HG03460 (cell line): Measurements from ENCODE around the gene NANOS3.

Experiments
- ATAC-seq: cut with Tn5 transposase; IDR thresholded peaks from one replicate; pipeline ENCODE4 v1.9.1; 2021; ENCODE audit not compliant: unreplicated experiment

The NANOS3 gene

DNA sequence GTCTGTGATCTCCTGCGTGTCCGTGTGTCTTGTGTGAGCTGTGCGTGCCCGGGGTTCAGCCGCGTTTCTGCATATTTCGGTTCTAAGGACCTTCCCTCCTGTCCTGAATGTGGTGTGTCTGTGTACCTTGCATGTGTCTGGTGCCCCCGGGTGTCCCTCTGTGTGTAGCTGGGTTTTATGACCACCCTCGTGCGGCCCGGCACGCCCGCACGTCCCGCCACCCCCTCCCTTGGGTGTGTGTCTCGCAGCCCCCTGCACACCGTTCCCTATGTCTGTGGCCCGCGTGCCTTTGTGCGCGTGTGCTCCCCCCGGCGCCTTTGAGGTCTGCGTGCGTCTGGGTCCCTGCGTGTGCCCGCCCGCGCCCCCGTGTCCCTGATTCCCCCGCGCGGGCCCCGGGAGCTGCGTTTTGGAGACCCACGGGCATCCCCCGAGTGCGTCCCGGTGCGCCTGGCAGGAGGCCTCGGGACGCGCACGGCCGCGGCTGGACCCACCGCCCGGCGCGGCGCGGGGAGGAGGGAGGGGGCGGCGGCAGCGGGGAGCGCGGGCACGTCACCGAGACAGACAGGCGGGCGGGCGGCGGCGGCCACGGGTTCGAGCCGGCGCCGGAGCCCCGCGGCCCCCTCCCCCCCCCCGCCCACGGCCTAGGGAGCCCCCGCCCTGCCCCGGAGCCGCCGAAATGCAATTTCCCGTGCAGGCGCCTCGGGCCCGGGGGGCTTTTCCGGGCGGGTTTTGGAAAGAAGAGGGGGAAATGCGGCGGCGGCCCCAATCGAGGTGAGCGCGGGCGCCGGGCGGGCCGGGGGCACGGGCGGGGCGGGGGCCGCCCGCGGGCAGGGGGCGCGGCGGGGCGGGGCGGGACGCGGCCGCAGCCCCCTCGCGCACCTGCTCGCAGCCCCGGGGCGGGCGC, 12.0 kb upstream of the NANOS3 start:
- no peak for ATAC-seq

DNA sequence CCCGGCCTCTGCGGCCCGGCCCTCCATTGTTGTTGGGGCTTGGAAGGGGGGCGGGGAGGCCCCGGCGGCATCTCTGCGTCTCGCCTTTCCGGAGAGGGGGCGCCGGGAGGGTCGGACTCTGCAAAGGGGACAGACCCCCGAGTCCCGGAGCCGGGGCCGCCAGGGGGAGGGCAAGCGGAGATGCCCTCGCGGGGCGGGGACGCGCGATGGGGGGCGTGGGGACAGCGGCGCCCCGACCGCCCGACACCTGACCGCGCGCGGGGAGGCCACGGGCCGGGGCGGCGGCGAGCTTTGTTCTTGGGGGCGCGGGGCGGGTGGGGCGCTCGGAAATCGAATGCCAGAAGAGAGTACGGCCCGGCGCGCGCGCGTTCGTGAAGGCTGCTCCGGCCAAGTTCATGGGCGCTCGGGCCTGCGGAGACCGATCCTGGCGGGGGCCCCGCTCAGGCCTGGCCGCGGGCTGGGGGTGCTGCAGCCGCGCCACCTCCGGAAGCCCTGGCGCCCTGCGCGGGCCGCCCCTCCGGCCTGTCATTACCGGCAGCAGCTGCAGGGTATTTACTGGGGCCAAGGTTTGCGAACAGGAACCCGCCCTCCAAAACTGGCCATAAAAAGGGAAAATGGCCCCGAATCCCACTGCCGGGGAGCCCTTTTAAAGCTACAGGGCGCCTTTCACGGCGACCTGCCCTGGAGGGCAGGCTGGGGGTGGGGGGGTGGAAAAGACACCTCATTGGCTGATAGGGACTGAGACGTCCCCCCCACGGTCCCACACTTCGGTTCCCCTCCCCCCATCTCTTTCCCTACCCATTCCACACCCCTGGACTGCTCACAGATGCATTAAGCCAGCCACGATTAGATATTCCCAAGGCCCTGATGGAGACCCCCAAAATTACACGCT, 11.1 kb upstream of the NANOS3 start:
- ATAC-seq = no peak

DNA sequence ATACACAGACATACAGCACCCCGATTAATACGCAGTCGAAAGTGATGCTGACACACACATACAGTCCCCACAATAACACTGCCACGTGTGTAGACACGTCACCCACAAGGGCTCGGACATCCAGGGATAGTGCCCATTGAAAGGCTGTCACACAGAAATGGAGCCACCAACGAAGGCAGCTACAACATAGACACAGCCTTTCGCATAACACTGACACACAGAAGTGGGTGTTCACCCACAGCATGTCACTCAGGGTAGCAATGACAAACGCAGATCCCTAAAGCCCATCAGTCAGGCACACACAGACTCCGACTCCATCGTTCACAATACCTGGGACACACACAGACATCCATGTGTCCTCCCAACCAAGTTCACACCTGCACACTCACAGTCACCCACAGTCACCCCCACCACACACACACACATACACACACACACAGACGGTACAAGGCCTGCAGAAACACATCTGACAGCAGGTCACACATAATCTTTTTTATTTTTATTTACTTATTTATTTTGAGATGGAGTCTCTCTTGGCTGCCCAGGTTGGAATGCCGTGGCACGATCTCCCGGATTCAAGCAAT, 10.4 kb upstream of the NANOS3 start:
- ATAC-seq = no peak

DNA sequence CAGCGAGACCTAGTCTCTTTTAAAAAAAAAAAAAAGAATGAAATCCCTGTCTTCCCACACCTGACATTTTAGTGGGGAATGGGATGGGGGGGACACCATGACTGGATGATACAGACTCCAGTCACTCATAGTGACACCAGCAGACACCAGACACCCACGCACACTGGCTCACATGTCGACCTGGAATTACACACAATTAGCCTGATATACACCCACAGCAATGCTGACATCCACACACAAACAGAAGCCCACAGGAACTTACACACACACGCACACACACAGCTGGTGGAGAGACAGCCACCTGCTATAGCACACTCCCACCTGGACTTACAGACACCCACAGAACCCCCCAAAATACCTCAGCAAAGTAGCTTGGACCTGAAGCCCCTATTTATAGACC, 8.3 kb upstream of the NANOS3 start:
- ATAC-seq = no peak

DNA sequence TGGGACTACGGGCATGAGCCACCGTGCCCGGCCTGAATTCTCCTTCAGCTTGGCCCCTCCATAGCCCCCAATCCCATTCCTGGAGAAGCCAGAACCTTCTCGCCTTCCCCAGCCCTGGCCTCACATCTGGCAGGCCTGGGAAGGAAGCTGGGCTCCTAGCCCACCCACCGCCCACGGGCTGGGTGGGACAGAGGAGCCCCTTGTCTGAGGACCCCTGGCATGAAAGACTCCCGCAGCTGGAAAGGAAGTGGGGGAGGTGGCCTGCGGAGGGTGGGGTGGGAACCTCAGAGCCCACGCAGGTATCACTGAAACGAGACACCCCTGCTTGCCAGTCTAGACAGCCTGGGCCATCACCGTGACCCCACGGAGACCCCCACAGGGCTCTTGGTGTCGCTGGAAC, 7.7 kb upstream of the NANOS3 start:
- no peak for ATAC-seq

DNA sequence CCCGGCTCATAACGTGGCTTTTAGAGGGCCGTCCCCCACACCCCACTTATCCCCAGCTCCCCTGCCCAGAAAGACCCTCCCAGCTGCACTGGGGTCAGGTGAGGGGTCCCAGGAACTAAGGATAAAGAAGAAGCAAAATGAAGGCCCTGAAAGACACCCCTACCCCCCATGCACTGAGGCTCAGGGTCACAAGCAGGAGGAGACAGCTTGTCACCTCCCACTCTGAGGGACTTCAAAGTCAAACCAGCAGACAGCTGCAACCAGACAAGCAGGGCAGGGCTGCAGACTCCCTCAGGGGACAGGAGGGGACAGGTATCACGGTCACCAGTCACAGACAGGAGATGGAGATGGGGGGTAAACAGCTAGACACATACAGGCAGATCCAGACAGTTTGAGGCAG, 6.1 kb upstream of the NANOS3 start:
- no peak for ATAC-seq

DNA sequence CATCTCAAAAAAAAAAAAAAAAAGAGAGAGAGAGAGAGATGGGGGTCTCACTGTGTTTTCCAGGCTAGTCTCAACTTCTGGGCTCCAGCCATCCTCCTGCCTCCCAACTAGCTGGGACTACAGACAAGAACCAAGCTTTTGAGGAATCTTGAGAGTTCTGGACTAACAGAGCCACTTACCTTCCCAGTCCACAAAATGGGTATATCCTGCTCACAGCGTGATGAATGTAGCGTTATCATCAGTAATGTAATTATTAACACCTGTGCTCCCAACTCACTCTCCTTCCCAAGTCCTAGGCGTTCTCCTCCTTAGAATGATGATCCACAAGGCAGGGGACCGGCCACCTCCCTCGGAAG, 4.6 kb upstream of the NANOS3 start:
- no peak for ATAC-seq

DNA sequence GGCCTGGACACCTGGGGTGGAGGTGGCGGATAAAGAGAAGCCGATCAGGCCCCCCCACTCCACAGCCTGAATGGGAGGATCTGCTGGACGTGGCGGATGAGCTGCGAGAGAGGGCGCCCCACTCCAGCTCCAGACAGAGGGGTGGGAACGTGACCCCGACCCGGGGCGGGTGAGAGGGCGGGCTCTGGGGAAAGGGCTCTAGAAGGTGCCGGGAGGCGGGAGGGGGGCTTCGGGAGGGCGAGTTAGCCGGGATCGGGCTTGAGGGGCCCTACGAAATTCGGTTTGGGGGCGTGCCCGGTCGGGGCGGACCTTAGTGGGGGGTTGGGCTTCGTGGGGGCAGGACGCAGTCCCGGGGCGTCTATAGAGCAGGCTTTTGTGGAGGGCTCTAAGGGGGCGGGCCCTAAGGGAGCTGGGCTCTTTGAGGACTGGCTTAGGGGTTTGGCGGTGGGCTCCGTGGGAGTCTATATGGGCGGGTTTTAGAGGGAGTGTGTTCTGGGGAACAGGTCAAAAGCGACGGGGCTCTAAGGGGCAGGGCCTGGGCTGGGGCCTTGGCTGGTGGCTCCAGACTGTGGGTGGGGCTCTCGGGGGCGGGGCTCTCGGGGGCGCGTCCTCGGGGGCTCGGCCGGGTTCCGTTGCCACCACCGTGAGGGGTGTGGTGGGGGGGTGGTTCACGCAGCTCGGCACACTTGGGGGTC, 4.1 kb upstream of the NANOS3 start:
- no peak for ATAC-seq

DNA sequence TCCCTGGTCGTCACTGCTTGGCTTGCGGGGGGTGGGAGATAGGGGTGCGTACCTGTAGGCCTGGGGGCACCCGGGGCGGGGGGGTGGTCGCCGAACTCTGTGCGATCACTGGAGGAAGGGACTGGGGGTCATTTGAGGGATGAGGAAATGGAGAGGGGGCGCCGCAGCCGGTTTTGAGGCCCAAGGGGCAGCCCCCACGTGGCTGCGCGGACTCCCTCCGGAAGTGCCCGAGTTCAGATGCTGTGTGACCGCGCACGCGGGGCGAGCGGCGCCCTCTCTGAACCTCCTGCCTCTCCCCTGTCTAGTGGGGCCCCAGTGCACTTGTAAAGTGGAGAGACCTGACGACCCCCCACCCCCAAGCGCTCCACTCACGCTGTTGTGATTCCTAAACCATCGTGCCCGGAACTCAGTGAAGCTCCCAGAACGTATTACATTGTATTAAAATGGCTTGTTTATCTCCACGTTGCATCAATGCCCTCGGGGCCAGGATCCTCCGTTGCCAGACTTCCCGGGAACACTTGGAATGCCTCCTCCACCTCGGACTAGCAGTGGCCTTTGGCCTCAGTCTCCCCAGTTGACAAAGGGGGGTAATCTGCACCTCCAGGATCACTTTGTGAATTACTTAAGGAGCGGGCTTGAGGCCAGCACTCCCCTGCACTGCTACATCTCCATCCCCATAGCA, 3.0 kb upstream of the NANOS3 start:
- ATAC-seq = no peak

DNA sequence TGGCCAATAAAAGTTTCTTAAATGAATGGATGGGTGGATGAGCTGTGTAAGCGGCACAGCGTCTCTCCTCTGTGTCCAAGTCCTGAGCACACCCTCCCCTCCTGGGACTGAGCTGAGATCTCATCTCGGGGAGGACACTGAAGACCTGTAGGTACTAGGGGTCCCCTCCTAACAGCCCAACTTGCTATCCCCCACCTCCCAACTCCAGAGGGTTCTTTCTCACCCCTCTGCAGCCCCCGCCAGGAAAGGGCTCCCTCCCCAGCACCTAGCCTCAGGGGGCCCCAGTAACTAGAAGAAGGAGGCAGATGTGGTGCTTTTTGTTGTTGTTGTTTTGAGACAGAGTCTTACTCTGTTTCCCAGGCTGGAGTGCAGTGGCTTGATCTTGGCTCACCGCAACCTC, 1.1 kb upstream of the NANOS3 start:
- no peak for ATAC-seq

DNA sequence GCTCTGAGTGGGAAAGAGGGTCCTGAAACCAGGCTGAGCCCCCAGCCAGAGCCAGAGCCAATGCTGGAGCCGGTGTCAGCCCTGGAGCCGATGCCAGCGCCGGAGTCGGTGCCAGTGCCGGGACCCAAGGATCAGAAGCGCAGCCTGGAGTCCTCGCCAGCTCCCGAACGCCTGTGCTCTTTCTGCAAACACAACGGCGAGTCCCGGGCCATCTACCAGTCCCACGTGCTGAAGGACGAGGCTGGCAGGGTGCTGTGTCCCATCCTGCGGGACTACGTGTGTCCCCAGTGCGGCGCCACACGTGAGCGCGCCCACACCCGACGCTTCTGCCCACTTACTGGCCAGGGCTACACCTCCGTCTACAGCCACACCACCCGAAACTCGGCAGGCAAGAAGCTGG, 369 bp downstream of the NANOS3 start:
- ATAC-seq = no peak

DNA sequence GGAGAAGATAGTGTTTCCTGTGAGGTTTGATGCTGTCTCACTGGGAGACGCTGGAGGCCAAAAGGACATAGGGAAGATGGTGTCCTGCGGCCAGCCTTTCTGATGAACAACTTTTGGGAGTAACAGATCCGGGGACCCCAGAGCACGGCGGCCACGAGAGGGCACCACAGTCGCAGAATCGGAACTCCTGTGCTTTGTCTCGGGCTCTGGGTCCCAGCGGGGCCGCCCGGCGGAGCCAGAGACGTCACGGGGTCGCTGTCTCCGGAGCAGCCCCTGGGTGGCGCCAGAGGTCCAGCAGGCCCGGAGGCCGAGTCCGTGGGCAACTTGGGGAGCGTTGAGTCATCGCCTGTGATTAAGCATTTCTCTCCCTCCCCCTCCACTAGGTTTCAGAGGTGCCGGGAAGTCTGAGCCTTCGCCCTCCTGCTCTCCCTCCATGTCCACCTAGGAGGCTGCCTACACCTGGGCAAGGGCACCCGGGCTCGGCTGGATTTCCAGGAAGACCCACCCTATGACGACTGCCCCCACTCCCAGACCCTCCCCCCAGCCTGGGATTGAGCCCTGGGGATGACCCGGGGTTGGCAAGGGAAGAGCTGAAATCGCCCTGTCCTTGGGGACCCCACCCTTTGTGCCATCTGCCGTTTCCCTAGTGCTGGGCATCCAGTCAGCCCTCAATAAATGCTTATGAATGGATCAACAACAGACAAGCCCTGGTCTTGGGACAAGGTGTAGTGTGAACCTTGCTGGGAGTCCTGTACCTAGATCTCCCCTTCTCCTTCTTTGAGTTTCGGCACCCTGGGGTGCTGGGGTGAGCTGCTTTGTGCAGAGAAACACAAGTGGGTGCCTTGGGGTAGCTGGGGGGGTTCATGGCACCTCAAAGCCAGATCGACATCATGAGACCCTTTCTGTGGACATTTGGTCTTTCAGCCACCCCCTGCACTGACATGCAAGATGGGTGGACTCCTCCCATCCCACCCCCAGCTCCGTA, 3.4 kb downstream of the NANOS3 start:
- ATAC-seq = peak; percentile 72

DNA sequence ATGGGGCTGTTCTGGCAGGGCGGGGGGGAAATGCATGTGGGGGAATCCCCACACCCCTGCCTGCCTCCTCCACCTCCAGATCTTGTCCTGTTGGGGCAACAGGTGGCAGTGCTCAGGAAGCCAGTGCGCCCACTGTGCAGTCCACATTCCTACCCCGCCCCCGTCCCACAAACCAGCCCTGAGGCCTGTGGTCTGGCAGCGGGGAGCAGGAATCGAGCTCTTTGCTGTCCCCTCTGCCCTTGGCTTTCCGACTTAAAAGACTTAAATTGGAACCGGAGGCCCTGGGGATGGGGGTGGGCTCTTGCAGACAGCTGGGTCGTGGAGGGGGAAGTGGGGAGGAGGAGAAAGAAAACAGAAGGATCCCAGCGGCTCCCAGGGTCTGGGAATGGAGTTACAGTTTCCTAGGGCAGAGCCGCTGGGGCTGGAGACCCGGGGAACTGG, 4.3 kb downstream of the NANOS3 start:
- ATAC-seq = no peak

DNA sequence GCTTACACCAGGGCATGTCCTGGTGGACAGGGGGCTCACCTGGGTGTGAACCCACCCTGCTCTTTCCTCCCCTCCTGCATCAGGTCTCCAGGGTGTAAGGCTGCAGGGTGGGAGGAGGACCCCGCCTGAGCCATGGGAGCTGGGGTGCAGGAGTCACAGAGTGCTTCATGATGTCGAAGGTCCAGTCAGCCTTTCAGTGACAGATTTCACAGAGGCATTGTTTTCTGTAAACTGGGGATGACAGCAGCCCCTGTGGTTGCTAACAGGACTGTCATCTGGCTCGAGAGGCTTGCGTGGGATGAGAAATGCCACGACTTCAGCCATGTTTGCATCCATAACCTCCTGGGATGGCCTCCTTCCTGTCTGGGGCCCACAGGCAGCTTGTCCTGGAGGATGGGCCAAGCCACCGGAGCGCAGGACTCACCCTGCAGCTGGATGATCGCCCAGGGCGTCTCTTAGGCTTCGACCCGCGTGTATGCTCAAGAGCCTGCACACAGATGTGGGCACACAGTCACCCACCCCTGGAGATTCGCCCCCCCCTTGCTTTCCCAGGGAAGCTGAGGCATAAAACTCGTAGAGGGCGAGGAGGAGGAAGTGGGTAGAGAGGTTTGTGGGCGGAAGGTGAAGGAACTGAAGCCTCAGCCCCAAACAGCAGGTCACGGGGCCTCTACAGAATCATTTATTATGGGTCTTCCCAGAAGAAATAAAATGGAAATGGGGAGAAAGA, 4.9 kb downstream of the NANOS3 start:
- ATAC-seq = no peak

DNA sequence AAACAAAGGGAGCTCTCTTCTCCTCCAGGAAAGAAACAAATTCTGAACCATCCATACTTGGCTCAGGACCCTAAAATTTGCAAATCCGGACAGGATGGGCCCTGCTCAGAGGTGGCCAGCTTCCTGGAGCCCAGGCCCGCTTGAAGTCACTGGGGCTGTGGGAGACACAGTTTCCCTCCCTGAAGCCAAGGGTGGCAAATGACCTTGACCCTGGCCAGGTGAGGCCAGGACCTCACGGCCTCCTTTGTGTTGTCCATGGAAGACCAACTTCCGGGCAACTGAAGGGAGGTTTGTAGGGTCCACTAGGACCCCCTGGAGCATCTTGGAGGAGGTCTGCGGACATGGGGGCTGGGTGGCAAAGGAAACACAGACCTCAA, 5.5 kb downstream of the NANOS3 start:
- ATAC-seq = no peak

DNA sequence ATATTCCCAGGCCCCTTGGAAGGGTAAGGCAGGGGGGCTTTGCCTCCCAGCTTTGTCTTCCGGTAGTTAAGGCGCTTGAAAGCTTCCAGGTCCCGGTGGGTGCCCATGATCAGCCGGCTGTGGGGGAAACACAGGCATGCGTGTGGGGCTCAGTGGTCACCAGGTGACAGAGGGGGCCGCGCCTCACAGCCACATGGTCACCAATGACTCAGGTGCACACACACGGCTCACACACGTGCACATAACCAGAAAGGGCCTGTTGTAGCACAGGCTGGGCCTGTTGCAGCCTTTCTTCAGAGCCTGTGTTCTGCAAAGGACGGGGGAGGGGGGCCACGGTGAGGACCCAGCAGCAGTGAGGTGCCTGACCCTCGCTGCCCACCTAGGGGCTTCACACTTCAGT, 5.9 kb downstream of the NANOS3 start:
- ATAC-seq = no peak

DNA sequence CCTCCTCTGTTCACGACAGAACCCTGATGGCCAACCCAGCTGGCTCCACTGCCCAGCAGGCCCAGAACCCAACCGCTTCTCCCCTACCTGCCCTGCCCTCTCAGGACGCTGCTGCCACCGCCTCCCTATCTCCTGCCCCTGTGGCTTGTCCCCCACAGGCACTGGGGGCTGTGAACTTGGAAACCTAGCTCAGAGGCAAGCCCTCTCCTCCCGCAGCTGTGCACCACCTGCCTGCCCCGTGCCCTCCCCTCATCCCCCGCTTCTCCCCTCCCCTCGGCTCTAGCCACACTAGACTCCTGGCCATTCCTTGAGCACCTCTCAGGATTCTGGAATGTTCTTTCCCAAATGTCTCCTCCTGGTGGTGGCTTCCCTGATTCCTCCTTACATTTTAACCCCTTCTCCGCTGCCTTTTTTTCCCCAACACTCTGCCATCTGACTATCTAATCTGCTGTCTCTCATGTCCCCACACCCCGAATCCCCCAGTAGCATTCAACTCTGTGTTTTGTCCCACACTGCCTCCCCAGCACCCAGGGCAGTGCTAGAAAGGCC, 6.7 kb downstream of the NANOS3 start:
- no peak for ATAC-seq
